ENCODE data around the gene SUSD3. TPM values are rescaled to one million over a fixed set of nuclear protein-coding genes. Genes with fewer than 3 reads are reported as not detected.

SUSD3 gene
- total and polyA plus RNA-seq, 2 donors (not counting 3 experiments of a cell fraction or from before 2014, with no cell fraction given) = not detected

- Histone ChIP-seq H4K20me1 (replicated peaks; ENCODE audit: control insufficient read depth, extremely low read depth, insufficient read depth, low read length) (no peaks in the 10 kb centered on the region), H3K4me3 (replicated peaks in 1 of 3; ENCODE audit: insufficient read depth in 1 of 3, low read depth in 1 of 3, low read length in 3 of 3) (no peak overlapping the region), H3K9ac (replicated peaks; ENCODE audit: extremely low read depth, insufficient read depth, low read length) (no peak overlapping the region), H3K9me3 (replicated peaks; ENCODE audit: control insufficient read depth, insufficient read depth, low read length) (no peaks in the 10 kb centered on the region), H3K4me2 (ENCODE audit: insufficient read depth, low read length) (no peak overlapping the region), H3K36me3 (ENCODE audit: control insufficient read depth in 2 of 2, extremely low read depth in 1 of 2, insufficient read depth in 2 of 2, low read length in 2 of 2) (no peaks in the 10 kb centered on the region), H3K27ac (ENCODE audit: insufficient read depth, low read depth, low read length) (no peak overlapping the region), H2AFZ (ENCODE audit: low read depth, low read length) (no peak overlapping the region), H3K27me3 (ENCODE audit: control insufficient read depth in 2 of 2, insufficient read depth in 2 of 2, low read length in 2 of 2) (no peaks in the 10 kb centered on the region), H3K9me1 (replicated peaks; ENCODE audit: control insufficient read depth, extremely low read depth, insufficient read depth, low read length) (no peaks in the 10 kb centered on the region), H3K4me1 (ENCODE audit: control insufficient read depth, extremely low read depth, insufficient read depth, low read length) (no peaks in the 10 kb centered on the region), H3K79me2 (ENCODE audit: control insufficient read depth, insufficient read depth, low read length) (no peaks in the 10 kb centered on the region)
- FAIRE-seq (no peak), DNase-seq (ENCODE audit: low read depth, low spot score) (no peak)
- CTCF ChIA-PET = interaction anchor here (0.7 to 1.3 kb wide), 3 partner anchors 31 to 203 kb away, joined by 3 to 5 read pairs (median 3); no protein-coding TSS in a partner anchor
- TF ChIP-seq FOS (IDR thresholded peaks at IDR 0.05; ENCODE audit: borderline replicate concordance, insufficient read depth, low read length) (no peak), JUN (IDR thresholded peaks at IDR 0.05; ENCODE audit: borderline replicate concordance, insufficient read depth, insufficient read length, low read depth) (no peak), MYC (IDR thresholded peaks at IDR 0.05; ENCODE audit: low read depth, low read length) (no peak), GATA2 (IDR thresholded peaks at IDR 0.05; ENCODE audit: insufficient read depth, insufficient read length, low read depth, low read length) (no peak), CTCF (IDR thresholded peaks at IDR 0.05; ENCODE audit: extremely low read depth in 1 of 2, insufficient read depth in 1 of 2, low read depth in 1 of 2, low read length in 2 of 2) (no peak), MAX (IDR thresholded peaks at IDR 0.05; ENCODE audit: insufficient read depth, insufficient read length) (no peak), EZH2 (IDR thresholded peaks at IDR 0.05; ENCODE audit: borderline replicate concordance, low read depth, low read length, severe bottlenecking) (no peak), POLR2AphosphoS5 (IDR thresholded peaks at IDR 0.05; ENCODE audit: insufficient read depth, low read depth, low read length) (no peak), POLR2A (IDR thresholded peaks at IDR 0.05; ENCODE audit: low read depth, low read length) (no peak)
- no TSS peak for BruUV-seq (replicated peaks)
- intact Hi-C loops (cut with micrococcal nuclease) = no loop called here
- POLR2A ChIA-PET = interaction anchor here (0.7 kb wide), 1 partner anchor 54 kb away, joined by 15 read pairs; no protein-coding TSS in a partner anchor
- dilution Hi-C loops (cut with MboI; ENCODE audit: extremely low pct_ligation_motif_present, low sequenced_read_pairs) = no loop called here
Measured at GRCh38 chr9:93028448-93029006, 30.0 kb upstream of the SUSD3 start.

Data from endothelial cell of umbilical vein (primary cell).